HepG2 (cell line): ENCODE measurements around the gene TRDN. TPM values are rescaled to one million over a fixed set of nuclear protein-coding genes. Genes with fewer than 3 reads are reported as not detected.

ENCODE experiments used
- ATAC-seq: fragments of 200-7000 bp; cut with Tn5 transposase; 3 replicates; pipeline ENCODE4 v1.9.1; 2020; ENCODE audit warnings: mild to moderate bottlenecking, moderate library complexity
- BruUV-seq: library from RNA; stranded (reverse); fragments of 400-500 nt; replicated peaks from 2 replicates; lab custom pipeline; 2021; lab: Mats Ljungman, UMichigan
- CTCF ChIA-PET: fragments of 300-600 bp; formaldehyde crosslinking; extraction: SDS; loops from one replicate; lab custom pipeline; 2021; ENCODE audit warnings: low total read pairs, inconsistent platforms, low intra/inter-chr PET ratio; lab: Yijun Ruan, JAX
- POLR2A ChIA-PET: fragments of 350-600 bp; sonication (Branson Sonifier 250); formaldehyde crosslinking; loops from one replicate; lab custom pipeline; 2020; ENCODE audit warnings: antibody characterized with exemption, inconsistent platforms; lab: Yijun Ruan, JAX
- DNase-seq: peaks from one replicate; pipeline ENCODE4 v3.0.0-alpha.2; 2015; ENCODE audit warnings: low spot score
- FAIRE-seq: peaks from 3 replicates; lab custom pipeline; 2011; peaks lifted over from hg19 to GRCh38; lab: Jason Lieb, UNC
- H2AFZ ChIP-seq: one replicate; pipeline ENCODE4 v1.6.1; 2011; ENCODE audit warnings: low read length, inconsistent platforms
- H3K27ac ChIP-seq: fragments of 300-600 bp; 3 replicates; pipeline ENCODE4 v1.8.0; 2011; ENCODE audit warnings: mixed run types, mild to moderate bottlenecking, mixed read lengths, low read length, inconsistent platforms; ENCODE audit not compliant: insufficient read depth; ENCODE audit errors: extremely low read length
- H3K27me3 ChIP-seq, 2 experiments: fragments of 200-600 bp in 1 of 2; 2 replicates in 1 of 2; 3 replicates in 1 of 2; pipeline versions ENCODE4 v1.6.0 to v1.8.0; 2011; ENCODE audit warnings: low read length in 2 of 2, mild to moderate bottlenecking in 2 of 2, moderate library complexity in 2 of 2, inconsistent platforms in 1 of 2; ENCODE audit not compliant: insufficient read depth in 2 of 2, control insufficient read depth in 1 of 2
- H3K36me3 ChIP-seq, 2 experiments: fragments of 200-600 bp in 1 of 2; replicated peaks in 1 of 2; 2 replicates in 1 of 2; 3 replicates in 1 of 2; pipeline versions ENCODE4 v1.5.1 to v1.8.0; 2011; ENCODE audit warnings: low read length in 2 of 2, inconsistent platforms in 1 of 2; ENCODE audit not compliant: insufficient read depth in 2 of 2, control insufficient read depth in 1 of 2
- H3K4me1 ChIP-seq: 2 replicates; pipeline ENCODE4 v1.5.1; 2012; ENCODE audit warnings: low read length, inconsistent platforms; ENCODE audit not compliant: insufficient read depth
- H3K4me2 ChIP-seq: 2 replicates; pipeline ENCODE4 v1.6.0; 2011; ENCODE audit warnings: low read depth, low read length, inconsistent platforms
- H3K4me3 ChIP-seq, 3 experiments: fragments of 200-600 bp in 1 of 3; sonication (generic), shearing (Covaris generic) in 1 of 3; replicated peaks in 1 of 3; 2 replicates each; pipeline ENCODE4 v1.5.1; 2011 to 2016; ENCODE audit warnings: low read length in 3 of 3, inconsistent platforms in 2 of 3, low read depth in 2 of 3, mild to moderate bottlenecking in 2 of 3, control low read depth in 1 of 3, mixed read lengths in 1 of 3; ENCODE audit not compliant: insufficient read depth in 1 of 3
- H3K79me2 ChIP-seq: one replicate; pipeline ENCODE4 v1.6.1; 2011; ENCODE audit warnings: low read length, inconsistent platforms; ENCODE audit not compliant: insufficient read depth
- H3K9ac ChIP-seq: 2 replicates; pipeline ENCODE4 v1.6.0; 2011; ENCODE audit warnings: mild to moderate bottlenecking, low read depth, low read length, inconsistent platforms; ENCODE audit not compliant: insufficient read depth
- H3K9me3 ChIP-seq: 2 replicates; pipeline ENCODE4 v1.5.1; 2012; ENCODE audit warnings: mild to moderate bottlenecking, low read length
- H4K20me1 ChIP-seq: 2 replicates; pipeline ENCODE4 v1.6.0; 2011; ENCODE audit warnings: inconsistent platforms, mild to moderate bottlenecking, low read length, moderate library complexity; ENCODE audit not compliant: insufficient read depth
- BHLHE40 ChIP-seq: IDR thresholded peaks from 2 replicates; pipeline ENCODE4 v1.6.1; 2011; ENCODE audit warnings: low read length, improper control_type of control experiment
- CBX2 ChIP-seq, 2 experiments: fragments of 200-600 bp in 1 of 2; sonication (generic); formaldehyde crosslinking in 1 of 2; IDR thresholded peaks; 2 replicates each; pipeline versions ENCODE4 v1.7.0 to v1.8.1; 2018 to 2022; ENCODE audit warnings: low read depth in 2 of 2, low read length in 1 of 2, mild to moderate bottlenecking in 1 of 2, missing genetic modification reagents in 1 of 2
- CHD4 ChIP-seq: fragments of 200-600 bp; sonication (generic); IDR thresholded peaks from 2 replicates; pipeline ENCODE4 v1.7.0; 2017; ENCODE audit warnings: mild to moderate bottlenecking, low read length, borderline replicate concordance
- CREB1 ChIP-seq, 2 experiments: fragments of 450-650 bp in 1 of 2; IDR thresholded peaks; 2 replicates each; pipeline ENCODE4 v1.6.1; 2016 to 2017; ENCODE audit warnings: control low read depth in 1 of 2, mild to moderate bottlenecking in 1 of 2, missing compliant biosample characterization in 1 of 2, missing genetic modification characterization in 1 of 2
- E2F2 ChIP-seq: sonication (generic); formaldehyde crosslinking; IDR thresholded peaks from 2 replicates; pipeline ENCODE4 v1.4.0; 2020; ENCODE audit warnings: missing genetic modification reagents, borderline replicate concordance
- PBX2 ChIP-seq: IDR thresholded peaks from 2 replicates; pipeline ENCODE4 v1.6.1; 2016; ENCODE audit warnings: control low read depth
- REXO4 ChIP-seq: sonication (generic); formaldehyde crosslinking; IDR thresholded peaks from 2 replicates; pipeline ENCODE4 v1.8.0; 2022; ENCODE audit warnings: missing genetic modification reagents, mild to moderate bottlenecking, borderline replicate concordance
- SMC3 ChIP-seq: IDR thresholded peaks from 2 replicates; pipeline ENCODE4 v1.6.1; 2011; ENCODE audit warnings: low read length, improper control_type of control experiment
- ZNF383 ChIP-seq: sonication (generic); formaldehyde crosslinking; IDR thresholded peaks from 2 replicates; pipeline ENCODE4 v1.4.0; 2020; ENCODE audit warnings: missing genetic modification reagents, mild to moderate bottlenecking, borderline replicate concordance
- ZNF44 ChIP-seq: sonication (generic); formaldehyde crosslinking; IDR thresholded peaks from 2 replicates; pipeline ENCODE4 v1.5.1; 2020; ENCODE audit warnings: mild to moderate bottlenecking, missing genetic modification reagents
- ZNF619 ChIP-seq: sonication (generic); formaldehyde crosslinking; IDR thresholded peaks from 2 replicates; pipeline ENCODE4 v1.4.0; 2020; ENCODE audit warnings: mild to moderate bottlenecking, missing genetic modification reagents
- ZNF775 ChIP-seq: sonication (generic); formaldehyde crosslinking; IDR thresholded peaks from 2 replicates; pipeline ENCODE4 v1.4.0; 2020; ENCODE audit warnings: missing genetic modification reagents, mild to moderate bottlenecking, moderate library complexity, borderline replicate concordance
- ZSCAN20 ChIP-seq: sonication (generic); formaldehyde crosslinking; IDR thresholded peaks from 2 replicates; pipeline ENCODE4 v1.4.0; 2020; ENCODE audit warnings: missing genetic modification reagents, mild to moderate bottlenecking, borderline replicate concordance
- WGBS: methylation state at CpG from one replicate; pipeline ENCODE4 v1.1.6; 2017; ENCODE audit warnings: low lambda C conversion rate; 5-methylcytosine and 5-hydroxymethylcytosine counted together
- in situ Hi-C: cut with HindIII; loops from 2 replicates; pipeline ENCODE4 v1.10.0; 2017; ENCODE audit warnings: low pct_unique_long_range_greater_than_20kb; ENCODE audit not compliant: extremely low pct_ligation_motif_present
- intact Hi-C: fragments of 100-400 bp; cut with micrococcal nuclease; formaldehyde crosslinking; loops from one replicate; pipeline ENCODE4 v1.10.0; 2022; ENCODE audit not compliant: unreplicated experiment
- polyA plus RNA-seq, 8 experiments: library from polyadenylated mRNA; depleted of rRNA in 3 of 8; stranded (reverse) in 7 of 8; unstranded in 1 of 8; fragments of >200 nt; fragmentation: Illumina TruSeq in 4 of 8; extraction: Trizol in 4 of 8; gene quantifications; 2 replicates each; pipeline versions ENCODE4 v1.2.1 to v1.2.3, GENCODE V29; 2011 to 2016; ENCODE audit warnings: low read depth in 4 of 8, missing spikeins in 1 of 8, mixed read lengths in 1 of 8; ENCODE audit not compliant: insufficient read depth in 1 of 8
- total RNA-seq, 5 experiments: library from RNA; depleted of rRNA; stranded (reverse); fragments of >200 nt; fragmentation: Illumina TruSeq; extraction: Trizol; gene quantifications; 2 replicates each; pipeline ENCODE4 v1.2.3, GENCODE V29; 2016; ENCODE audit warnings: low read depth in 1 of 5
- TF ChIP-seq, protein P1 (sequence below): IDR thresholded peaks from 2 replicates; pipeline ENCODE4 v1.6.1; 2016; ENCODE audit warnings: missing genetic modification reagents, missing compliant biosample characterization
- TF ChIP-seq, protein P2 (sequence below), 2 experiments: sonication (generic) in 1 of 2; formaldehyde crosslinking in 1 of 2; IDR thresholded peaks; 2 replicates each; pipeline versions ENCODE4 v1.6.1 to v1.9.0; 2014 to 2022; ENCODE audit warnings: antibody characterized with exemption in 1 of 2, borderline replicate concordance in 1 of 2, inconsistent platforms in 1 of 2, low read depth in 1 of 2, missing genetic modification reagents in 1 of 2

Gene TRDN
- total and polyA plus RNA-seq, 2 of the 13 experiments (the other 11 are each of a cell fraction or from before 2014, with no cell fraction given), result not detected

GRCh38 chr6:123635144-123635543 is 1.6 kb downstream of the TRDN start (continued):
- TF ChIP-seq BHLHE40 (no peak), ZNF775 (CRISPR knock-in tag) (no peak), CHD4 (no peak), ZNF44 (CRISPR knock-in tag) (no peak), PBX2 (CRISPR knock-in tag) (no peak), ZNF619 (no peak), ZSCAN20 (no peak), SMC3 (no peak)
- TF ChIP-seq, protein P1, sequence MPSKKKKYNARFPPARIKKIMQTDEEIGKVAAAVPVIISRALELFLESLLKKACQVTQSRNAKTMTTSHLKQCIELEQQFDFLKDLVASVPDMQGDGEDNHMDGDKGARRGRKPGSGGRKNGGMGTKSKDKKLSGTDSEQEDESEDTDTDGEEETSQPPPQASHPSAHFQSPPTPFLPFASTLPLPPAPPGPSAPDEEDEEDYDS (CRISPR knock-in tag), result no peak

DNA sequence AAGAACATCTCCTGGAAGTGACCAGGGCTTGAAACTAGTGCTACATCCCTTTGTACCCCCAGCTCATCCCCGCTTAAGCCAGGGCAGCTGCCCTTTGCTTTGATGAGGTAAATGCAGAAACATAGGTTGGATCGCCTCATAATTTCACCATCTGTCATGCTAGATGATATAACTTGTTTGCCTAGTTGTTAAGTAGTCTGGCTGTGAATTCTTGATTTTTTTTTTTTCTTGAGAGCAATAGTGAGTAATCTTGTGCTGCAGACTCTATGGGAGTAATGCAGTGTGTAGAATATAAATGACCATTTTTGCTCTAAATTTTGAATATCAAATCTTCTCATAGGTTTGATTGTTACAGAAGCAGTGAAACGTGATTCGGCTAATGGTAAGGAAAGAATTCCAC is 4.1 kb downstream of the TRDN start:
- no peak for ATAC-seq
- CTCF ChIA-PET, result no interaction called here
- no peak for TF ChIP-seq REXO4
- TF ChIP-seq, protein P2, sequence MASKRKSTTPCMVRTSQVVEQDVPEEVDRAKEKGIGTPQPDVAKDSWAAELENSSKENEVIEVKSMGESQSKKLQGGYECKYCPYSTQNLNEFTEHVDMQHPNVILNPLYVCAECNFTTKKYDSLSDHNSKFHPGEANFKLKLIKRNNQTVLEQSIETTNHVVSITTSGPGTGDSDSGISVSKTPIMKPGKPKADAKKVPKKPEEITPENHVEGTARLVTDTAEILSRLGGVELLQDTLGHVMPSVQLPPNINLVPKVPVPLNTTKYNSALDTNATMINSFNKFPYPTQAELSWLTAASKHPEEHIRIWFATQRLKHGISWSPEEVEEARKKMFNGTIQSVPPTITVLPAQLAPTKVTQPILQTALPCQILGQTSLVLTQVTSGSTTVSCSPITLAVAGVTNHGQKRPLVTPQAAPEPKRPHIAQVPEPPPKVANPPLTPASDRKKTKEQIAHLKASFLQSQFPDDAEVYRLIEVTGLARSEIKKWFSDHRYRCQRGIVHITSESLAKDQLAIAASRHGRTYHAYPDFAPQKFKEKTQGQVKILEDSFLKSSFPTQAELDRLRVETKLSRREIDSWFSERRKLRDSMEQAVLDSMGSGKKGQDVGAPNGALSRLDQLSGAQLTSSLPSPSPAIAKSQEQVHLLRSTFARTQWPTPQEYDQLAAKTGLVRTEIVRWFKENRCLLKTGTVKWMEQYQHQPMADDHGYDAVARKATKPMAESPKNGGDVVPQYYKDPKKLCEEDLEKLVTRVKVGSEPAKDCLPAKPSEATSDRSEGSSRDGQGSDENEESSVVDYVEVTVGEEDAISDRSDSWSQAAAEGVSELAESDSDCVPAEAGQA (IDR thresholded peaks at IDR 0.05; ENCODE audit: low read depth), result no peak
- TF ChIP-seq, protein P2 (CRISPR knock-in tag; IDR thresholded peaks at IDR 0.05; ENCODE audit: borderline replicate concordance), result no peak
- TF ChIP-seq ZNF383, result no peak
- no peak for TF ChIP-seq CREB1 (IDR thresholded peaks at IDR 0.05)
- no peak for TF ChIP-seq CREB1 (CRISPR knock-in tag; IDR thresholded peaks at IDR 0.05)
- TF ChIP-seq E2F2 (CRISPR knock-in tag), result no peak
- no peak for TF ChIP-seq CBX2 (IDR thresholded peaks at IDR 0.05; ENCODE audit: low read depth, low read length)
- no peak for TF ChIP-seq CBX2 (CRISPR knock-in tag; IDR thresholded peaks at IDR 0.05; ENCODE audit: low read depth)

More for the DNA sequence above, 4.1 kb downstream of the TRDN start:
- no peak overlapping the region for H2AFZ ChIP-seq
- no peaks in the 10 kb centered on the region for H3K27me3 ChIP-seq
- intact Hi-C loops, result no loop called here
- WGBS, result 3% methylated on average over 4 of the region's 4 CpGs
- H3K4me1 ChIP-seq, result no peaks in the 10 kb centered on the region
- H3K9ac ChIP-seq, result no peak overlapping the region
- H3K4me3 ChIP-seq, result no peak overlapping the region
- in situ Hi-C loops, result no loop called here
- no TSS peak for BruUV-seq
- no peak for FAIRE-seq
- no peak overlapping the region for H3K27ac ChIP-seq
- H3K9me3 ChIP-seq, result no peaks in the 10 kb centered on the region
- DNase-seq, result no peak
- no peaks in the 10 kb centered on the region for H3K36me3 ChIP-seq
- no peaks in the 10 kb centered on the region for H3K79me2 ChIP-seq
- POLR2A ChIA-PET, result no interaction called here
- H4K20me1 ChIP-seq, result no peaks in the 10 kb centered on the region
- H3K4me2 ChIP-seq, result no peak overlapping the region
